GM19372 (cell line): ENCODE results near the gene COX17.
"Not testable (repeated sequence)": the region's sequence is repeated elsewhere in the genome, so short reads cannot be mapped to it uniquely, and the experiment has no call there.

Experiments used
- ATAC-seq: cut with Tn5 transposase; IDR thresholded peaks from one replicate; pipeline ENCODE4 v1.9.1; 2021; ENCODE audit warnings: mild to moderate bottlenecking, low read depth, moderate library complexity; ENCODE audit not compliant: unreplicated experiment

Gene COX17, protein sequence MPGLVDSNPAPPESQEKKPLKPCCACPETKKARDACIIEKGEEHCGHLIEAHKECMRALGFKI

DNA sequence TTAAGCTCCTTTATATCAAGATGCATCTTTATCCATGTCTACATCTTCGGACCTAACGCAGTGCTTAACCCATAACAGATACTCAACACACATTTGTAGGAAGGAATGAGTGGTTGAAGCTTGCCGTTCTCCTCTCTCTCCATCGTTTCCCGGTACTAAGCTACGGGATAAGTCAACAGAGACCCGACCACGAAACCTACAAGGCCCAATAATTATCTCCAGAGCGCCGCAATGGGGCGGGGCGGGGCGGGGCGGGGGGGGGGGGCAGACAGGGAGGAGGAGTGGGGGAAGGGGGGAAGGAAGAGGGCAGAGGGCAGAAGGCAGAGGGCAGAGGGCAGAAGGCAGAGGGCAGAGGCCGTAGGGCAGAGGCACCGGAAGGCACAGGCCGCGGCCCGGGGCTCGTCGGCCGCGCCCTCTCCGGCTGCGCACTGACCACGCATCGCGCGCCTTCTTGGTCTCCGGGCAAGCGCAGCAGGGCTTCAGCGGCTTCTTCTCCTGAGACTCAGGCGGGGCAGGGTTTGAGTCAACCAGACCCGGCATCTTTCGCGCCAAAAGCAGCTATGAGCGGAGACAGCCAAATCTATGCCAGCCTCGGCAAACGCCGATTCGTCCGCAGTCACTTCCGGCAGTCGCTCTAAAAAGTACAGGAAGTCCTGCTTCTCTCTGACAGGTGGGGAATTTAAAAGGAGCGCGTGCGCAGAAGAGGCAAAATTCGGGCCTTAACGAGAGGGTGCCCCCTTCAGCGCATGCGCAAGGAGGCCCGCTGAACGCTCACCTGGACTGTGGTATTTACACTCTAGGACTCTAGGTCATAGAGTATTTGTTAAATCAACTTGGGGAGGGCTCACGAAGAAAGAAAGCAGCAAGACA is at the start of gene COX17:
Gene COX17 (minus strand): TSS at position 636 of the 870 bp plus-strand sequence. CDS start 96 bp downstream, at position 540.
- ATAC-seq: peak; percentile 88

DNA sequence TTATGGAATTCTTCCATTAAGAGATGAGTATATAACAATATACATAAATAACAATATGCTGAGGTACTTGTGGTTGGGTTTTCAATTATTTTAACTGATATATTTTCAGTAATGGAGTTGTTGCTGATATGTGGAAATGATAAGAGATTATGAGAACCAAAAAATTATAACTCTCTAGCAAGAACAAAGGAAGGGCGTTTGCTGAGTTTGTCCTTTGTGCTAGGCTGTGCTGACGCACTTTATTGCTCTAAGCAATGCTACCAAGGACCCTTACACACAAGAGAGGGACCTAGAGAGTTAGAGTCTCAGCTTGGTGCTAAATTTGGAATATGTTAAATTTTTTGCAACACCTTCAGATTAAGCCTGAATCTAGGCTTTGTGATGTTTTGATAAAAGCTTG is 49.7 kb upstream of the COX17 start:
- ATAC-seq: no peak

DNA sequence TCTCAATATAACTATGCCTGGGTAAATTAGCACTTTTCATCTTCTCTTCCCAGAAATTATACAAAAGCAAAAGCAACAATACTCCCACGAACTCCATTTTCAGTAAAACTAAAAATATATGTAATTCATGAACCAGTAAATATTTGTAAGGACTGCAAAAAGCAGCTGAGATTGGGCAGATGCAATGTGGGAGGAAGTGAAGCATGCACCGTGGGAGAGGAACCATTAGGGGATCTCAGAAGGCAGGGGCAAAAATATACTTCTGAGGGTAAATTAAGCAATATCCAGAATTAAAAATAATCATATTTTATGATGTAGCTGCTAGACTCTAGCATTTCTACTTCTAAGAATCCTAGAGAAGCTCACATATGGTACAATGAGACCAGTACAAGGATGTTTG is 45.8 kb upstream of the COX17 start:
- ATAC-seq: no peak

DNA sequence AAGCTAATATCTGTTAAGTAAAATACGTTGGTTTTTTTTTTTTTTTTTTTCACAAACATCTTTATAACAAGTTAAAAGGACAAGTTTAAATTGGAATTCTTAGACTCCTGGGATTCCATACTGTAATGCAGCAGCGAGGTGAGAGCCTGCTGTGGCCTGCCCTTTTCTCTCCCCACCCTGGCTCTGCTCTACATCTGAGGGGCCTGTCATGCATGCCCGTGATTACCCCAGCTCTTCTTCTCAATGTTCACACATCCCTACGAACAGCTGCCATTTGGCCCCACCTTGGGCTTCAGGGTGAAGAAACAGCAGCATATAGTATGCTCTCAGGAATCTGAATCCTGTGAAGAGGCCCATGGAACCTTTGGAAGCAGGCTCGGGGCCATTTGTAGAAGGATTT is 40.3 kb upstream of the COX17 start:
- no peak for ATAC-seq

DNA sequence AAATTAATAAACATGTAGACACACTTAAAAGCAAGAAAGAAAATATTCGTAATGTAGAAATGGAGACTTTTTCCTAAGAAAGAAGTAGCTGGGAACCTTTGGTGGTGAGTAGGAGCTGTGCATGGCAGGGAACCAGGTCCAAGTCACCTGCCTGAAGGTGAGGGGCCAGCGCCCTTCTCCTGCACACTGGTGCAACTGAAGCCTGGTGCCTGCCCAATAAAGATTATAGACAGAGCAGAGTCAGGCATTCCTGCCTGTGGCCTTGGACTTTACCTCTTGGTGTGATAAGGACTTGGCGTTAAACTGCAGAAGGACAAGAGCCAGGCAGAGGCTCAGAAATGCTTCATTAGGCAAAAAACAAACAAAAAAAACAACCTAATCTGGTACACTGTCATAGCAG is 39.8 kb upstream of the COX17 start:
- ATAC-seq: no peak

DNA sequence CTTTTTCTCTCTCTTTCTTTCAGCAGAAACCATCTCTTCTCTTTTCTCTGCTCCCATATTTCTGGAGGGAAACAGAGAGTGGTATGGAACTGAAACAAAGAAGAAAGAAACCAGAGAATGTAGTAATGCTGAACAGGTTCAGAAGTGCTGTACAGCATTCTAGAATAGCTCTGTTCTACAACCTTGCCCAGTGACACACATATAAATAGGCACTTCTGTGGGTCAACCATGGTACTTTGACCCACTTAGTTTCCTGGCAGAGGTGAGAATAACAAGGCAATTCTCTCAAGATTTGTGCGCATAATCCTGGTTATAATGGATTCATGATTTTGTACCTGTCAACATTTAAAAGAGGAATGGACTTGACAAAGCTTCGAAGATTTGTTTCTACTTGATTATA is 37.9 kb upstream of the COX17 start:
- no peak for ATAC-seq

DNA sequence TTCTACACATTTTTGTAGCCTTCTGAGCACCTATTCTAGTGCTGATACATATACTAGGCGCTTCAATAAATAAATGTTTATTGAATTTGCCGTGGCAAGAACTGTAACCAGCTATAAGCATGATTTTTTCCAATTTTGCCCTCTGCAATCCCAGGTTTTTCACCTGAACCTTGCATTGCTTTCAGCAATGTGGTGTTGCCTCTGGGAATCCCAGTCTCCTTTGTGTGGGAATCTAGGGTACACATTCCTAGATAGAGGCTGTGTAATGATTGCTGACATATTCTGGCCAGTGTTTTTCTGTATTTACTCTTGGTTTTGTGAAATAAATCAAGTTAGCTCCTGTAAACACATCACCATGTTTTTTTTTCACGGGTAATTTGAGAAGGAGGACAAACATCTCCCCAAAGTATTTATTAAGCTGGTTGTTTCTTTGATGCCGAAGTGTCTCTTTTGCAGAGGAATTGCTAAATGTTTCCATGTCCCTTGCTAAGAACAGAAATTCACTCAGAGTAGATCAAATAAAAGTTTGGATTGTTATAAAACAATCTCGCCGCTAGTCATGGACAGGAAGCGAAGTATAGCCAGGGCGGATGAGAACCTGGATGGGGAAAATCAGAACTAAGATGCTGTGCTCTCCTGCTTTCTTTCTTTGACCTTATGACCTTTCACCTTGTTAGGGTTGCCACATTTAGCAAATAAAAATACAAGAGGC is 26.8 kb upstream of the COX17 start:
- no peak for ATAC-seq

DNA sequence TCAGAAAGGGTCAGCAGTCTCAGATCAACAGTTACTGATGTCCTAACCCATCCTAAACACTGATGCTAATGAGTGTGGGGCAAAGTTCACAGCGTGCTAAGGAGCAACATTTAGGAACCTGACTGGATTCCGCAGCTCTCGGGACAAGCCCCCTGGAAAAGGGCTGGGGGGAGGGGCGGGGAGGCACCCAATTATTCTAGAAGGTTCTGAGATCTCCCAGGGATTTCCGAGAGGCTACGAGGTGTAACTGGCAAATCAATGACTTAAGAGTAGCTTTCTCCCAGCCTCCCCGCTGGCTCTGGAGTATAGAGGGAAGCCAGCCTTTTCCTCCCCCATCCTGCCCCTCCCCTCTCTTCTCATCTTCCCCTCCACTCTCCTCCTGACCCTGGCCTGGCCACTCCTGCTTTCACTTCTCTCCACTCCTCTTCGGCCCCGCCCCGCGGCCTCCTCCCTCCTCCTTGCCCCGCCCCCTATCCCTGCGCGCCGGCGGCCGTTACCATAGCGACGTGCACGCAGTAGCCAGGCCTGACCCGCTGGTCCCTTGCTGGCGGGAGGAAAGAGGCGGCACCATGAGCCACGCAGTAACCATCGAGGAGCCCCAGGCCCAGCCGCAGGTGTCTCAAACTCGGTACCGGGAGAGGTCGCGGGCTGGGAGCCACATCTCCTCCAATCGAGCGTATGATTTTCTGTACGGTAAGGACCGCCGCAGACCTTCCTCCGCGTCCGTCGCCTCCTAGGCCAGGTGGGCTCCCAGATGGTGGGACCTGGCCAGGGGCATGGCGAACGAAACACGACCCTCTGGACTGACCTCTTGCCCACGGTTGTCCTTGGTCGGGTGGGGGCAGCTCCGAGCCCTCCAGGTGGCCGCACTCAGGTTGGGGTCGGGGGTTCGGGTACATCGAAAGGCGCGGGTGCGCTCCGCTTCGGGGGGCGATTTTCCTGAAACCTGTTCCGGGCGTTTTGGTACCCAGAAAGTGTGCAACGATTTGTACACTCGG is 25.6 kb upstream of the COX17 start, which contains the start of gene CFAP91:
Gene CFAP91 (plus strand): TSS at position 493 of the 998 bp plus-strand sequence. CDS start 77 bp downstream, at position 570.
- peak; percentile 88 for ATAC-seq

DNA sequence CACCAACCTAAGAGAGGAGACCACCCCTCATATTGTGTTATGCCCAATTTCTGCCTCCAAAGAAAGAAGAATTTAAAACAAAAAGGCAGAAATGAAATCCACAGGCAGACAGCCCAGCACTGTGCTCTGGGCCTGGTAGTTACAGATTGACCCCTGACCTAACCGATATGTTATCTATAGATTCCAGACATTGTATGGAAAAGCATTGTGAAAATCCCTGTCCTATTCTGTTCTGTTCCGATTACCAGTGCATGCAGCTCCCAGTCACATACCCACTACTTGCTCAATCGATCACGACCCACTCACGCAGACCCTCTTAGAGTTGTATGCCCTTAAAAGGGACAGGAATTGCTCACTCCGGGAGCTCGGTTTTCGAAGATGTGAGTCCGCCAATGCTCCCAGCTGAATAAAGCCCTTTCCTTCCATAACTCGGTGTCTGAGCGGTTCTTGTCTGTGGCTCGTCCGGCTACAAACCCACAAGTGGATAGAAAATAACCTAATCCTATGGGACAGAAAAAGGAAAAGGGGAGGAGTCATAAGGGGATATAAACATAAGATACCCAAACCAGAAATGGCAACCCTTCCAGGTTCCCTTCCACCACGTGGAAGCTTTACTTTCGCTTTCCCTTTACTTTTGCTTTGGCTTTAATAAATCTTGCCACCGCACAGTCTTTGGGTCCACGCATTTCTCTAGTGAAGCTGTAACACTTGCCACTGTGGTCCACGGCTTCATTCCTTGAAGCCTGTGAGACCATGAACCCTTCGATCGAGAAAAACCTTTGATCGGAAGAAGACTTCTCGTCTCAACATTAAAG is 23.9 kb upstream of the COX17 start:
- ATAC-seq: peak; percentile 2

DNA sequence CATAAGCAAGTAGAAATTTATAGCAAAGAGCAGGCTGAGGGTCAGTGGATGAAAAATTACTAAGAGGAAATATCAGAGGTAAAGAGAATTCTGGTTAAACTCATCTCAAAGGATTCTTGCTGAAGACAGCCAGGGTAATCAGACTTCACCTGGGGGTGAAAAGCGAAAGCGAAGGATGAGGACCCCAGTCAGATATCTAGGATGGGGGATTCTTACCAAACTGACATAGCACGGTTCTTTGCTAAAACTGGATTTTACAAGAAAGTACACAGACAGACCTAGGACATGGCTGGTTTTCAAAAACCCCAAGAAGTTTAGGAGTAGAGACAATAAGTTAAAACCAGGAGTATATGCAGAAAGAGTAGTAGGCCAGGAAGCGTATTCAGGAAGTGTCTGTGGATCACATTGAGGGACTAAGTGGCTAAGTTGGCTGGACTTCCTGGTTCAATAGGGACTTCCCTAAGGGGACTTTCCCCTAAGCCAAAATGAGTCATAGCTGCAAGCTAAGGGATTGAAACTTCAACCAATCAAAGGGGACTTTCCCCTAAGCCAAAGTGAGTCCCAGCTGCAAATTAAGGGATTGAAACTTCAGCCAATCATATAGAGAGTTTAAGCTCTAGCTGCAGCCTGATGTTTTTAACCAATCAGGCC is 23.2 kb upstream of the COX17 start:
- ATAC-seq: peak; percentile 32

DNA sequence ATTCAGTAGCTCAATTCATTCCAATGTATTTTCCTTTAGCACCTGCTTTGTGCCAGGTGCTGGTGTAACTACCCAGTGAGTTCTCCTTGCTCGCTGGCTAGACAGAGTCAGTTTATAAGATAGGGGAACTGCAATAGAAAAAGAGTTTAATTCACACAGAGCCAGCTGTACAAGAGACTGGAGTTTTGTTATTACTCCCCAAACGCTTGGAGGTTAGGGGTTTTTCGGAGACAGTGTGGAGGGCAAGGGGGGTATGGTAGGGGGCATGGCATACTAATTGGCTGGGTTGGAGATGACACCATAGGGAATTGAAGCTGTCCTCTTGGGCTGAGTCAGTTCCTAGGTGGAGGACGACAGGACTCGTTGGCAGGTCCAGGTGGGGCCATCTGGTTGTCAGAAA is 20.2 kb upstream of the COX17 start:
- peak; percentile 32 for ATAC-seq

DNA sequence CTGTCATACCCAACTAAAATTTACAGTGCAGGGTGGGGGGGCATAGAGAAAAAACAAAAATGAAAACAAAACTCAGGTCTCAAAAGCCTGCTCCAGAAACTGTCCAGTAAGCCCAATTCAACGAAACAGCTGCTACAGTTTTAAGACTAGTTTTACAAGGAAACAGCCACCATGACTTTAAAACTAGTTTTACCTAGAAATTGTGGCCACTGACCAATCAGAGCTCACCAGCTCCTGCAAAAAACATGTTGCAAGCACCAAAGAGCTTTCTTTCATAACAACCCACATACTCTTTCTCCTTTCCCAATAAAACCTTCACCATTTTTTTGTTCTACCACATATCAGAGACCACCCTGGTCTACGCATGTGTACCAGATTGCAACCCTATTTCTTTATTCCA is 18.3 kb upstream of the COX17 start:
- no peak for ATAC-seq

DNA sequence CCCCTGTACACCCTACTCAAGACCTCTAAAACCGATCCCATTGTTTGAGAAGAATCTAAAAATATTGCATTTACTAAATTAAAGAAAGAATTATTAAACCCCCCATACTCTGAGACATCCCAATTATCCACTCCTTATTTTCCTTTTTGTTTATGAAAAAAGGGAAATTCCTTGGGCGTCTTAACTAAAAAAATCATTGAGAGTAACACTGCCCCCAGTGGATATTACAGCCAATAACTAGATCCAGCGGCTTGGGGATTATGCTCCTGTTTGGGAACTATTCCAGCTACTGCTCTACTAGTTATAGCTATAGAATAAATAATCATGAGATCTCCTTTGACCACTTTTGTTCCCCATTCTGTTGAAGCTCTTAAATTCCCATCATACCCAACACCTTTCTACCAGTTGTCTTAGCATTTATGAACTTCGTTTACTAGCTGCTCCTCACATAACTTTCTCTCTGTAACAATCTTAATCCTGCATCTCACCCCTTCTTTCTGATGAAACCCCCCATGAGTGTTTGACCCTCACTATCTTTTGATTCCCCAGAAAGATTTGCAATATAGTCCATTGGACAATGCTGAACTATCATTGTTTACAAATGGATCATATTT is 12.9 kb upstream of the COX17 start:
- ATAC-seq: no peak

DNA sequence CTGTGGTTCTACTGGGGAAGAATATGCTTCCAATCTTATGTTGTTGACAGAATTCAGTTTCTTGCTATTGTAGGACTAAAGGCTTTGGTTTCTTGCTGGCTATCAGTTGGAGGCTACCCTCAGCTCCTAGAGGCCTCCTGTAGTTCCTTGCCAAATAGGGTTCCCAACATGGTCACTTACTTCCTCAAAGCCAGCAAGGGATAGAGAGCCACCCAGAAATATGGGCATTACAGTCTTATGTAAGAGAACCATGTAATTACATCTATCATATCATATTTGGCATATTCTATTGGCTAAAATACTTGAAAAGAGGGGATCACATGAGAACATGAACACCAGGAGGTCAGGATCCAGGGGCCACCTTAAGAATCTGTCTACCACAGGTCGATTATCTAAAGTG is 6.2 kb upstream of the COX17 start:
- no peak for ATAC-seq

DNA sequence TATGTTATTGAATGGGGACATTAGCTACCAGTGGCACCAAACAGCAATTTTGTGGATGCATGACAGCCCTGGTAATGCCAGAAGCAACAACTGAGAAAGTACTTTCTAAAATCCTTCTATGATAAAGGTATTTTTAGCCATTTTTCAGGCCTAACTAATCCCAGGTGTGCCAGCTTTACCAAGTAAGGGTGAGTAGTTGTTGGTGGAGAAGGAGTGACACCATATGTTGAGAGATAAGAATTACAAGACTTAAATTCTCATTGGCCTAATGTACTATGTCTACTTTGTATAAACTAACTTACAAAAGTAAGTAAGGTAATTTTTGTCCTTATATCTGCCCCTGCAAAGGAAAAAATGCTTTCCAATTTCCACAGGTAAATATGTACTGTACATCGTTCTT is 4.1 kb upstream of the COX17 start:
- ATAC-seq: no peak

DNA sequence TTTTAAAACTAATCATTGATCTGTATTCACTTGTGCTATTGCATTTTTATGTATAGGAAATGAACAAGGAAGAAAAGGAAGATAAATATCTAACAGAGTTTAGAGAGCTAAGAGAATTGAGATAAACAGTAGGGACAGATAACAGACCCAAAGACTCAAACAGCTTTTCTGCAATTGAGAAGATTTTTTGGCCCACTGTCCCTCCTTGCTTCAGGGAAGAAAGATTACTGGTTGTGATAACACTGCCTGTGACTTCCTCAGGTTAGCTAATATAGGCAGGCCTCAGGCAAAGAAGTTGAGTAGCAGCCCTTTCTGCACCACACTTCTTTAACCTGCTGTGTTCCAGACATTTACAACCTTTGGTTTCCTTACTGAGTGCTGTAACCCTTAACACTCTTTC is 2.7 kb upstream of the COX17 start:
- no peak for ATAC-seq

DNA sequence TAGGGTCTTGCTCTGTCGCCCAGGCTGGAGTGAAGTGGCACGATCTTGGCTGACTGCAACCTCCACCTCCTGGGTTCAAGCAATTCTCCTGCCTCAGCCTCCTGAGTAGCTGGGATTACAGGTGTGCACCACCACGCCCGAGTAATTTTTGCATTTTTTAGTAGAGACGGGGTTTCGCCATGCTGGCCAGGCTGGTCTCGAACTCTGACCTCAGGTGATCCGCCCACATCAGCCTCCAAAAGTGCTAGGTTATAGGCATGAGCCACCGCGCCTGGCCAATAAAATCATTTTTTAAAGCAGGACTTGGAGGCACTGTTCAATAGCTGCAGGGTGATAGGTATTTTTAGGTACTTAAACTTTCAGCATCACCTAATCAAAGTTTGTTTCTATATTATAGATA is 1.0 kb upstream of the COX17 start:
- ATAC-seq: not testable (repeated sequence)

DNA sequence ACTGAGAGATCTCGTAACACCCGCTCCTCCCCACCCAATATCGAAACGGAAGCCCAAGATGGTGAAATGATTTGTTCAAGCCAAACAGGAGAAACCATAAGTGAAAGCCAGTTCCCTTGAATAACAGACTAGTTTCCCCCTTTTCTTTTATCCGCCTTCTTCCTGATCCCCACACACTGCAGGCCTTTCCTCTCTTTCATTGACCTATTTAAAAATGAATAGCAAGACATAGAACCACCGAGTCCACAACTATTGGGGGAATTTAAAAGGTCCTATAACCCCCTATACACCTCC is 382 bp upstream of the COX17 start:
- no peak for ATAC-seq

DNA sequence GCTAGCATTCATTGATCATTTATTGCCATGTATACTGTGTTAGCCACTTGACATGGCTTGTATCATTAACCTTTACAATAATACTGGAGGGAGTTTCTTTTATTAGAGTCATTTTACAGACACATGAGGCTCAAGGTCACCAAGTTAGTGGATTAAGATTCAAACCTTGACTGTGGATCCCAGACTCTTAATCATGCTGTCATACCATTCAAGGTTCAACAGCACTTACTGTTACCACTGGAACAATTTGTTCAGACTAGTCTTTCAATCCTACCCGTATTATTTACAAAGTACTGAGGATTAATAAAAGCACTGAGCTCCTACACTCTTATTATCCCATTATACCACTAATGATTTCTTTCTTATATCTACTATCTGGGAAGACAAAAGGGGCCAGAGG is 1.2 kb downstream of the COX17 start:
- no peak for ATAC-seq
